Stimulated activated CD8-positive, alpha-beta memory T cell treated with anti-CD3 and anti-CD28 coated beads, Interleukin-15, amount 100 ng/mL, for 24 hours (primary cell): ENCODE measurements around the gene CWC22.
"Not testable (repeated sequence)": the region's sequence is repeated elsewhere in the genome, so short reads cannot be mapped to it uniquely, and the experiment has no call there.

Experiments used
- DNase-seq: peaks from one replicate; pipeline ENCODE4 v3.0.0-alpha.2; 2020; ENCODE audit warnings: low read depth

The CWC22 gene

GRCh38 chr2:179950391-179950790 lies 56.7 kb downstream of the CWC22 start:
- no peak for DNase-seq

- DNase-seq = no peak
These were observed 57.7 kb downstream of the CWC22 start for GRCh38 chr2:179949438-179949837.

GRCh38 chr2:179948058-179948457 lies 59.0 kb downstream of the CWC22 start:
- no peak for DNase-seq

DNA sequence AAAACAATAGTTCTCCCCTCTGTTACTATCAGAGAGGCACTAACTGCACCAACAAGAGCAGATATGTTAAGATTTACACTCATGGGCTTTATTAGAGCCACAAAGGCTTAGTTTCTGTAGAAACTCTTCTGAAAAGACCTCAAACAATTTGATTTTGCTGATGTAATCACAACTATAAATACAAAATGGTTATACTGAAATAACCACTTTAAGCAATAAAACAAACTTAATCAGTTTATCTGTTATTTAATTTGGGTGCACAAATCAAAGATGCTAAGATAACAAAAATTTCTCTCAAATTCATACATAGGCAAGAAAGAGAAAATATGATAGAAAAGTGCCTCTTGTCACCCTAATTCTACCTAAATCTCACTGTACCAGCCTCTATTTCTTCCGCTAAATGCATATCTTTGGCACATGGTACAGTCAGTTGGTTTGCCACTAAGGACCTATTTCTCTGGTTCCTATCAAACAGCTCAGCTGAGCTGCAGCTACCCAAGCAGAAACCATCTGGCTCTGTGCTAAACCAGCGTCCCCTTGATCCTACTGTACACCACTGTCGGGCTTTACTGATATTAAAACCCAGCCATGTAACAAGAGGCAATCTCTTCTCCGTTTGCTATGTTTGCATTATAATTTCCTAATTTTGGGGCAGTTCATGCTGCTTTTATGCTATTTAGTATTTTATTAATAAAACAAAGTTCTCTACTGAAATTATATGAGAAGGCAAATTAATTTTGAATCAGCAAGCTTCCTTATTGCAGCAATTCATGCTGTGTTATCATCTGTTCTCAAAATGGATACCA lies 60.1 kb downstream of the CWC22 start:
- no peak for DNase-seq

DNA sequence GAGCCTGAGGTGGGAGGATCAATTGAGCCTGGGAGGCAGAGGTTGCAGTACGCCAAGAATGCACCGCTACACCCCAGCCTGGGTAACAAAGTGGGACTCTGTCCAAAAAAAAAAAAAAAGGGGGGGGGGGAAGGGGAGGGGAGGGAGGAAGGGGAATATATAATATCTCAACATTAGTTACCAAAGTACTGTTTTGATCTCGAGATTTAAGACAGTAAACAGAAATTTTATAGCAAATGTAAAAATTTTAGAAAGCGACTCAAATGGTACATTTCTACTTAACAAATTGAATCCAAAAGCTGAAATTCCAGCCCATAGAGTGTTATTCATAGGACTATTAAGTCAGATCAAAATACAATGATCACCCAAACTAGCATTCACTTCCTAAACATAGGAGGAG lies 60.8 kb downstream of the CWC22 start:
- no peak for DNase-seq

DNA sequence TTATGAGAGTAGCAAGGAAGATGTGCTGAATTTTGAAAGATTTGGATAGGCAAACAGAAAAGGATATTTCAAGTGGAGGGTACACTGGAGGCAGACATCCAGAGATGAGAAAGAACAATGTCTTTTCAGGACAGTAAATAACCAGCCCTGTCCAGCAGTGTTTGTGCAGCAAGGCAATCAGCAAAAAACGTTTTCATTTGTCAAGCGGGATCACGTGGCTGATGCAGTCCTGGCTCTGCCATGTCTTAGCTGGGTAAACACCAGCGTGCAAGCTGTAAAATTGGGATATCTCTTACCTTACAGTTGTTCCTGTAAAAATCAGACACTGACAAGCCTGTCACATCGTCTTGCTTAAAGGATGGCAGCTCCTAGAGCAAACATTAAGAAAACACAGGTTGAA lies 67.8 kb downstream of the CWC22 start:
- no peak for DNase-seq

DNA sequence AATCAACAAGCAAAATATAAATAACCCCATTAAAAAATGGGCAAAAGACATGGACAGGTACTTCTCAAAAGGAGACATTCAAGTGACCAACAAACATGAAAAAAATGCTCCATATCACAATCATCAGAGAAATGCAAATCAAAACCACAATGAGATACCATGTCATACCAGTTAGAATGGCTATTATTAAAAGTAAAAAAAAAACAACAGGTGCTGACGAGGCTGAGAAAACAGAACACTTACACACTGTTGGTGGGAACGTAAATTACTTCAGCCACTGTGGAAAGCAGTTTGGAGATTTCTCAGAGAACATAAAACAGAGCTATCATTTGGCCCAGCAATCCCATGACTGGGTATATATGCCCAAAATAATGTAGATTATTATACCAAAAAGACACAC lies 69.1 kb downstream of the CWC22 start:
- no peak for DNase-seq

DNA sequence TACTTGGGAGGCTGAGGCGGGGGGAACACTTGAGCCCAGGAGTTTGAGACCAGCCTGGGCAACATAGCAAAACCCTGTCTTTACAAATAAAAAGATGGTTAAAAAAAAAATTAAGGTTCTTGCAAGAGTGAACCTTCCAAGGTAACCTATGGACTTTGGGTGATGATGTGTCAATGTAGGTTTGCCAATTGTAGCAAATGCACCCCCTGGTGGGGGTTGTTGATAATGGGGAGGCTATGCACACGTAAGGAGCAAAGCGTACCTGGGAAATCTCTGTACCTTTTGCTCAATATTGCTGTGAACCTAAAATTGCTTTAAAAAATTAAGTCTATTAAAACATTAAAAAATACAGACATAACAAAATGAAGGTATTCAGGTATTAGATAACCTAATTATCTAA lies 70.4 kb downstream of the CWC22 start:
- DNase-seq = no peak

- DNase-seq = no peak
These were observed 71.0 kb downstream of the CWC22 start for GRCh38 chr2:179936141-179936540.

DNA sequence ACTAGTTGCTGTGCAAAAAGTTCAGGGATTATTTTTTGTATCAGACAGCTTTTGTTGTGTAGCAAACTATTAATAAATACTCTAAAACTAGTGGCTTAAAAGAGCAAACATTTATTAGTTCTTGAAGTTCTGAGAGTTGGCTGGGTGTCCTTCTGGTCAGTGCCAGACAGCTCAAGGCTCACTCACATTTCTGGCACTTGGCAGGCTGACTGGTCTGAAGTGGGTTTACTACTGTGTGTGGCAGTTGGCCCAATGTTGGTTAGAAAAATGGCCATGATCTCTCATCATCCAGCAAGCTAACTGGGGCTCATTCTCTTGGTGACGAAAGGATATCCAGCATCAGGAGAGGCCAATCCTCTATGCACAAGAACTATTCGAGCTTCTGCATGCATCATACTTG lies 74.3 kb downstream of the CWC22 start:
- DNase-seq = no peak

GRCh38 chr2:179931502-179931901 lies 75.6 kb downstream of the CWC22 start:
- no peak for DNase-seq

GRCh38 chr2:179929997-179930396 lies 77.1 kb downstream of the CWC22 start:
- not testable (repeated sequence) for DNase-seq

- DNase-seq = no peak
These were observed 80.1 kb downstream of the CWC22 start for GRCh38 chr2:179927041-179927440.

DNA sequence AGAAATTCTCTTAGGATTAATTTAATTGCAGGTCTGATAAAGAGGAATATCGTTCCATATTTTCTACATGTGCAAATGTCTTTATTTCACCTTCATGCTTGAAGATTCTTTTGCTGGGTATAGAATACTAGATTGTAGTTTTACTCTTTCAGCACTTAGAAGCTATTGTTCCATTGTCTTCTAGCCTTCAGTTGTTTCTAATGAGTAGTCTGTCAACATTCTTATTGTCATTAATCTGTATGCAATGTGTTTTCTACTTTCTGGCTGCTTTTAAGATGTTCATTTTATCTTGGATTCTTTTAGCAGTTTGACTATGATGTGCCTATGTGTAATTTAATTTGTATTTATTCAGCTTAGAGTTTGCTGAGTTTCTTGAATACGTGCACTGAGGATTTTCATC lies 81.4 kb downstream of the CWC22 start:
- DNase-seq = no peak

GRCh38 chr2:179917272-179917671 lies 89.8 kb downstream of the CWC22 start:
- DNase-seq = no peak

- no peak for DNase-seq
These were observed 91.6 kb downstream of the CWC22 start for GRCh38 chr2:179915395-179915992.

DNA sequence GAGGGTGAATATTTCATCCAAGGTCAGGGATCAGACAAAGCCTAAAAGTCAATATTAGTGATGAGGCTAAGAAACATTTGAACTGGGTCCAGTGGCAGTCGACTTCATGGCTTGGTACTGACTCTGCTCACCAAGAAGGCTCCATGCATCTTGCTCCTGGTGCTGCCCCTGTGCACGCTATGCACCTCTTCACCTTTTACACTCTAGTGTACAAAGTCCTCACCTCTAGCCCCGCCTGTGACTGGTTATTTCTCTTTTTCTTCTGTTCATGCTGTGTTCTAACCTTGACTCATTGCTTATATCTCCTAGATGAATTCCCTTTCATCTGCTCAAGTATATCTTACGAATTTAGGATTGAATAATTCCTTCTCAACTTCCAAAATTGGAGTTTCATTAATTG lies 93.3 kb downstream of the CWC22 start:
- DNase-seq = no peak

- no peak for DNase-seq
These were observed 95.5 kb downstream of the CWC22 start for GRCh38 chr2:179911569-179911968.

DNA sequence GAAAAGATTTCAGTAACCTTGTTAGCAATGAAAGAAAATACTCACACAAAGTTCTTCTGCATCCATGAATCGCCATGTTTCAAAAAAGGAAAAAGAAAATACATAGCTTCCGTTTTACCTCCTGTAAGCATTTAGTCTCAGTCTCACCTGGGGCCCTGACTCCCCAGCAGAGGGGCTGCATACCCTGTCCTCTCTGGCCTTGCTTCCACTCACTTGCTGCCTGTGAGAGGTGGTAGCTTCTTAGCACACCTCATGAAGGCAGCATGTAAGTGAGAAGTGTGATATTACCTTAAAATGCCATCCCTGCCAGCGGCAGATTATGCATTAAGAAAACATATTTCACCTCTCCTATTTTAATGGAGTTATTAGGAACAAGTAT lies 96.4 kb downstream of the CWC22 start:
- DNase-seq = no peak

- no peak for DNase-seq
These were observed 97.0 kb downstream of the CWC22 start for GRCh38 chr2:179909845-179910734.

DNA sequence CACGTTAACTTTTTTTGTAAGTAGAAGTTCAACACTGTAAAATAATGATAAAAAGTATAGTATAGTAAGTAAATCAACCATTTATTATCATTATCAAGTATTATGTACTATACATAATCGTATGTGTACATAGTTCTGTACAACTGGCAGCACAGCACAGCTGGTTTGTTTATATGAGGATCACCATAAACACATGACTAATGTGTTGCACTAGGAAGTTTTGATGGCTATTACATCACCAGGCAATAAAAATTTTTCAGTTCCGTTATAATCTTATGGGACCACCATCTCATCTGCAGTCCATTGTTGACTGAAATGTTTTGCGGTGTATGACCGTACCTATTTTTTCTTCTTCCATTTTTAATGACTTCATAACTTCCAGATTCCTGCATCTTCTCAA lies 106.4 kb downstream of the CWC22 start:
- no peak for DNase-seq

GRCh38 chr2:179899666-179900065 lies 107.4 kb downstream of the CWC22 start:
- DNase-seq = no peak

GRCh38 chr2:179898873-179899272 lies 108.2 kb downstream of the CWC22 start:
- DNase-seq = no peak
